ENCODE measurements around the gene MAP4K3. TPM values are rescaled to one million over a fixed set of nuclear protein-coding genes. Genes with fewer than 3 reads are reported as not detected.

The MAP4K3 gene
- polyA plus RNA-seq, 4 donors: 62.6 to 92.9 (median 75.1) TPM

DNA sequence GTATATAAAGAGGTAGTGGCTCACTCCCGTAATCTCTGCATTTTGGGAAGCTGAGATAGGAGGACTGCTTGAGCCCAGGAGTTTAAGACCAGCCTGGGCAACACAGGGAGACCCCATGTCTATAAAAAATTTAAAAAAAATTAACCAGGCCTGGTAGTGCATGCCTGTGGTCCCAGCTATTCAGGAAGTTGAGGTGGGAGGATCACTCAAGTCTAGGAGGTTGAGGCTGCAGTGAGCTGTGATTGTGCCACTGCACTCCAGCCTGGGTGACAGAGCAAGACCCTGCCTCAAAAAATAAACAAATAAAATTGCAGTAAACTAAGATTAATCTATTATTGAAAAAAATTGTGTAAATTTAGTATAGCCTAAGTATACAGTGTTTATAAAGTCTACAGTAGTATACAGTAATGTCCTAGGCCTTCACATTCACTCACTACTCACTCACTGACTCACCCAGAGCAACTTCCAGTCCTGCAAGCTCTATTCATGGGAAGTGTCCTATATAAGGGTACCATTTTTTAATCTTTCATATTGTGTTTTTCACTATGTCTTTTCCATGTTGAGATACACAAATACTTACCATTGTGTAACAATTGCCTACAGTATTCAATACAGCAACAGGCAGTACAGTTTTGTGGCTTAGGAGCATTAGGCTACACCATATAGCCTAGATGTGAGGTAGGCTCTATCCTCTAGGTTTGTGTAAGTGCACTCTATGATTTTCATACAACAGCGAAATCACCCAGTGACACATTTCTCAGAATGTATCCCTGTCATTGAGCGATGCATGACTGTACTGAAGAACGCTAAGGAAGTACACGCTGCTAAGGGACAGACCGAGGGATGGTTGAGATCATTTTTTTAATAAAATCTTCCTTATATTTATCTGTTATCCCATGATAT lies 10.4 kb upstream of the MAP4K3 start:
- no peak for DNase-seq (ENCODE audit: low read depth in 4 of 4, low spot score in 2 of 4)

DNA sequence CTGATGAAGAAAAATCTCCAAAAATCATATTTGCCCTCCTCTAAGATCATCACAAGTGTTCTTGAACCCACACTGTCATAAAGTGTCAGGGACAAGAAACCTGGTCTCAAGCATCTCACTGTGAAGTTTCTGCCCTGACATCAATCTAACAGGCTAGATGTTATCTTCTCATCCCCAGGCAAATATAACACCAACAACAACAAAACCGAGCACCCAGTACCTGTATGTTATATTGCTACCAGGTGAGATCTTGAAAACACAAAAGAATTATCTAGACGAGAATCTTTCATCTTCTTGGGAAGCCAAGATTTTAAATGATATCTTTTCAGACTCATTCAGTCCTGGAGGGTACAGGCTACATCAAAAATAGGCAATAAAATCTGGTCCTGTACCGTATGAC lies 8.8 kb upstream of the MAP4K3 start:
- DNase-seq (ENCODE audit: low read depth in 4 of 4, low spot score in 2 of 4): no peak

DNA sequence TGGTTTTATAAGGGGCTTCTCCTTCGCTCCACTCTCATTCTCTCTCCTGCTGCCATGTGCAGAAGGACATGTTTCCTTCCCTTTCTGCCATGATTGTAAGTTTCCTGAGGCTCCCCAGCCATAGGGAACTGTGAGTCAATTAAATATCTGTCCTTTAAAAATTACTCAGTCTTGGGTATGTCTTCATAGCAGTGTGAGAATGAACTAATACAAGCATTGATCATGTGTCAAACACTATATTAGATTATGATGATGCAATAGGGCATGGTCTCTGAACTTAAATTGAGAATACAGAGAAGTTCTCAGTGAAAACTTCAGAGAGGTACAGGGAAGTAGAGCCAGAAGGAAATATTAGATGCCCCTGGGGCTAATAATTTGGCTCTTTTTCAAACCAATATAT lies 5.9 kb upstream of the MAP4K3 start:
- DNase-seq (ENCODE audit: low read depth in 4 of 4, low spot score in 2 of 4): no peak

DNA sequence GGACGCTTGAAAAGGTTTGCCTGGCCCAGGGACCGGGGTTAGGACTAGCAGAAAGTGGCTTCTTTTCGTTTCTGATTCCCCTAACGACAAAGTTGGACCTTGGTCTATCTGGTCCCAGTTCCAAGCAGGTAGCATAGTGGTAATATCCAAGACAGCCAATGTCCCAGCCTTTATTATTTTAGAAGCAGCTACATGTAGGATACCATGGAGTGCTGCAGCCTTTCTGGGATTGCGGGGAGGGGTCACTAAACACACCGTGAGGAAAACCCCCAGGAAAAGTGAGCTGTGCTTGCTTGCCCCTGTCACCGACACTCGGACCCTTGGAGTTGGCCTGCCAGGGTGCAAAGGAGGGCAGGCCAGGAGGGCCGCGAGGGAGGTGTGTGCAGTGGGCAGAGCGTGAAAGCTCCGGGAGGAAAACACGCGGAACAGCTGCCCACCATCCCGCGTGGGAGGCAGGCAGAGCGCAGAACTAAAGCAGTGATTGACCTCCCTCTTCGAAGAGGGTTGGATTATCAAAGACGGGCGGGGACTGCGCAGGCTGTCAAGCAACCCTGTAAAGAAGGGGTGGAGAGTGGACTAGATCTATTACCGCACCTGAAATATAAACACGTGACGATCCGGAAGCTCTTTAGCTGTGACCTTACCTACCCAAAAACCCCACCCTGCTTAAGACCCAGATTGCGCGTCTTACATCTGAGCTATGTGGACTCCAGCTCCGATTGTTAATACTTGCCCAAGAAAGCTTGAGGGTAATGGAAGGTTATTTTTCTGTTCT lies 624 bp upstream of the MAP4K3 start:
- DNase-seq (ENCODE audit: low read depth in 4 of 4, low spot score in 2 of 4): no peak

DNA sequence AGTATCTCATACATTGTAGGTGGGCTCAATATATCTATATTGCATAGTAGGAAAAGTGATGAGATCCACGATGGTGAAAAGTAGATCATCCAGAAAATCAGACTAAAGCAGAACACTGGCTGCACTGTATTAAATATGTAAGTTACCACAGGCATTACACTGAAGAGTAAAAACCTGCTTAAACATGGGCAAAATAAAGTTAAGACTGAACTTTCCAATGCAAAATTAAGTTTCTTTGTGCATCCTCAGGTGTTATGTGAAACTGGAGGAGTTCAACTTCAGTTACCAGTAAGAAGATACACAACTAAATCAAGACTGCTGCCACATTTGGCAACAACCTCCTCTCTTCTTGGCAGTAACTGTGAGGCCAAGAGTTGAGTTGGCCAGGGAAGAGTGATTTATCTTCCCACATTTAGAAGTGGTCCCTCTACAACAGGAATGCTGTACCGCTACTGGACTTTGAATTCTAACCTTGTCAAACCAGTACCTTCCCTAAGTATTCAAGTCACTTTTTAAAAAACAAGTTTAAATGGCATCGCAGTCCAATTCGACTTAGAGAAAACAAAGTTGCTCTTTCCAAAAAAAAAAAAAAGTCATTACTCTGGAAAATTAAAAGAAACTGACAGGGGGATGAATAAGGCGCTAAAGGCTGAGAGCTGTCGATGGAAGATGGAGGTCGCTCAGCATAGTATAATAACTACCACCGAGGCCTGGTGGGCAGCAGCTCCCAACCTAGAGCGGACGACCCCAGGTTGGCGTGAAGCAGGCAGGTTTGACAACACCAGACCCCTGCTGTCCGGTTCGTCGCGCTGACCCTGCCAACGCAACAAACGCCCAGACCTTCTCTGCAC lies 1.1 kb downstream of the MAP4K3 start:
- DNase-seq (ENCODE audit: low read depth in 4 of 4, low spot score in 2 of 4): peak in 3 of 4 donors; percentile 45 to 62 (median 49)

DNA sequence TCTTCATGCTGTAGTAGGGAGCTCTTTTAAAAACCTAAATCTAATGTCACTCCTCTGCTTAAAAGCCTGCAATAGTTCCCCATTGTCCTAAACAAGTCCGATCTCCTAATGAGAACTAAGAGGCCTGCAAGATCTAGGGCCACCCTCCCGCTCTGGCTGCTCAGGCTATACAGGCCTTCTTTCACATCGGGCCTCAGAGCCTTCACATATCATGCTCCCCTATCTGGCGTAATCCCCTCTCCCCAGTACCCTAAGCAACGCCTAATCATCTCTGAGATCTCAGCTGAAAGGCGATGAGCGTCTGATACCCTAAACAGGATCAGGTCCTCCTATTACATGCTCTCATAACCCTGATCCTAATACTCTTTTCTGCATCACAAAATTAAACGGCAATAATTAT lies 1.9 kb downstream of the MAP4K3 start:
- DNase-seq (ENCODE audit: low read depth in 4 of 4, low spot score in 2 of 4): no peak

DNA sequence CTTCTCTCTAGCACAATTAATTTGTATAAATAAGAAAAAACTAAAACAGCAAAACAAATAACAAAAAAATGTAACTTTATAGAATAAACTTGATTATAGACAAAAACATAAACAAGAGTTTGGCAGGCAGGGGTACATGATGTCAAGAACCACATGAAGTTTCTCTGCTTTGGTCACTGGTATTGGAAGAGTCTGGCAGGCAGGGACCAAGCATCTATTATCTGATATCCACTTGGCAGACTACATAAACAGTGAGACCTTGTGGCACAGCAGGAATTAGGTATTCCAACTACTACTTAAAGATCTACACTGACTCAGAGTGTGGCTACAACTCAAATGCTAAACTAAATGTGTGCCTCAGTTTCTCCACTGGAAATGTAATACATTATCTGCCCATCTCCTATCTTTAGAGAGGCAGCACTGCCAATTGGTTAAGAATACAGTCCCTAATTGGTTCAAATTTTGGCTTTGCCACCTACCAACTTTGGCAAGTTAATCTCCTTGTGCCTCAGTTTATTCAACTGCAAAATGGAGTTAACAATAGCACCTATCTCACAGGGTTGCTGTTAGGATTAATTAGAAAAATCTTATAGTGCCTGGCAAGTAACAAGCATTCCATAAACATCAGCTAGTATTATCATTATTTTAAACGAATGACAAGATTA lies 2.7 kb downstream of the MAP4K3 start:
- no peak for DNase-seq (ENCODE audit: low read depth in 4 of 4, low spot score in 2 of 4)

DNA sequence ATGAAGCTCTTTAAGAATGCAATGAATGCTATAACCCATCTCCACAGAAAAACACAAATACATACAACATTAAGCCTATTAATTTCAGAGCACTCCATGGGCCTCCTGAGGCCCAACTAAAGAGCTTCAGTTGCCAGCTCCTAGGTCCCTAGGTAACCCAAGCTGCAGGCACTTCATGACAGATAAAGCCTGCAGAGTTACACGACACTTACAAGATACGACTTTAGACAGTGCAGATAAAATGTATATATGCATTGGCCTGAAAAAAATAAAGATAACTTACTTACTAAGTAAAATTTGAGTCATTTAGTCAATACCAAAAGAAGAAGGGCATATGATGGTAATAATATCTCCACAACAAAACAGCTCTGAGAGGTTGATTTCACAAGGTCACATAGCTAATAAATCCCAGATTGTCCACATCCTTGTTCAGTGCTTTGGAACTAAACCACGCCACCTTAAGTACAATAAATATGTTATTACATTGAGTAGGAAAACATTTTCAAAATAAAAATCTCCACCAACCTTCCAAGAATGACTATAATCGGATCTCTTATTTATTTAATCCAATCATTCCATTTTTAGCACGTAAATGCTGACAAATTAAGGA lies 3.4 kb downstream of the MAP4K3 start:
- no peak for DNase-seq (ENCODE audit: low read depth in 4 of 4, low spot score in 2 of 4)

DNA sequence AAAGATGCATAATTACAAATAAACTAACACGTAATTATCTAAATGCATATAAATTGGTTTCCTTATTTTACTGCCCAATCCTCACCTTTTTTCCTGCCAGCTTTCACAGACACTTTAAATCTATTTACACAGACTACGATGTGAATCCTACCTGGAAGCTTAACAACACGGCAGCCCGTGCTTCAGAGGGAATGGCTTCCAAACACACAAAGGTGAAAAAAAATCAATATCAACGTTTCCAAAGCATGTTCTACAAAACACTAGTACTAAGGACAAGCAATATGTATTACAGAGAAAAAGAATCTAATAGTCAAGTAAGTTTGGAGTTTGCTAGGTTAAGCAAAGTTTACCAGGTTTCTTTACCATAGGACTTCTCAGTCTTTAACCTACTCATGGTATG lies 4.4 kb downstream of the MAP4K3 start:
- DNase-seq (ENCODE audit: low read depth in 4 of 4, low spot score in 2 of 4): no peak

DNA sequence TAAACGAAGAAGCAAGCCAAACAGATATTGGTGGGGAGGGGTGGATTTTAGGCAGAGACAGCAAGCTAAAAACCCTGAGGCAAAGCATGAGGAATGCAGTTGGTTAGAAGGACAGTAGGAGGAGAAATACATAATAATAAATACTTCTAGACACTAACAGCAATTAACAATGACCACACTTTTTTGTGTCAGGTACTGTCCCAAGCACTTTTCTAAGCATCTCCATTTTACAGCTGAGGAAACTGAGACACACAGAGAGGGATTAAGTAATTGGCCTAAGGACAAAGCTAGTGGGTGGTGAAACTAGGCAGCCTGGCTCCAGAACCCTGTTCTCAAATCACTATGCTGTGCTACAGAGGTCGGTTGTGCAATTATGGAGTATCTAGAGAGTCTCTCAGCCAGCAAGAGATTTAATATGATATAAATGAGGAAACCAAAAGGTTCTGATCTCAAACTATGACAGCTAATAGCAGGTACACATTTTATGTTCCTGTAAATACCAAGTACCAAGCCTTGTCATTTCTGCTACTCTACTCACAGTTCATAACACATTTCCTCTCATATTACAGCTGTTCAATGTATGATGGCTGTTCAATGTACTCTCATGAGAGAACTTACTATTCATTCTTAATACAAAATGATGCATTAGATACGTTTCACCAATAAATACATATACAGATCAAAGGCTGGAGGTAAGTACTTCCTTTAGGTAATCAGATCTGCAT lies 5.3 kb downstream of the MAP4K3 start:
- DNase-seq (ENCODE audit: low read depth in 4 of 4, low spot score in 2 of 4): no peak

DNA sequence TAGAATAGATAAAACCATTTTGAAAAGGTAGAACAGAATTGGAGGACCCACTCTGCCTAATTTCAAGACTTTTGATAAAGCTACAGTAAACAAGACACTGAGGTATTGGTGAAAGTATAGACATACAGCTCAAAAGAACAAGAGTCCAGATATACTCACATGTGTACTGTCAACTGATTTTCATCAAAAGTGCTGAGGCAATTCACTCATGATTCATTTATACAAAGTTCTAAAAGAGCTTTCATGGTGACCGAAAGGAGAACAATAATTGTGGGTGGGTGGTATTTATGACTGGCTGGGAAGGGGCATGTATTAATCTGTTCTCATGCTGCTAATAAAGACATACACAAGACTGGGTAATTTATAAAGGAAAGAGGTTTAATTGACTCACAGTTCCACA lies 7.3 kb downstream of the MAP4K3 start:
- no peak for DNase-seq (ENCODE audit: low read depth in 4 of 4, low spot score in 2 of 4)

DNA sequence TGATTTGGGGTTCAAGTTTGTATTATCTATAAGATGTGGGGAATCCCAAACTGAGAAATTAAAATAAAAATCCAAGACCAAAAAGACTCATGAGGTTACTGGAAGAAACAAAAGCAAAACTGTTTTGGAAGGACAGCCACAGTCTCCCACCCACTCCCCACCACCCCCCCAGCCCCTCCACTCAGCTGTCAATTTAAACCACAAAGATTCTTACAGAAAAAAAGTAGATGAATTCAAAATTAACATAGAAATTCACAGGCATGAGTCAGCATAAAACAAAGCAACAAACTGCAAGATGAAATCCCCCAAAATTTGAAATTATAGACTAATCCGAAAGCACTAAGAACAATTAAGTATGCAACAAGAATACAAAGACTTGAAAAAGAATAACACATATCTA lies 12.1 kb downstream of the MAP4K3 start:
- DNase-seq (ENCODE audit: low read depth in 4 of 4, low spot score in 2 of 4): no peak

DNA sequence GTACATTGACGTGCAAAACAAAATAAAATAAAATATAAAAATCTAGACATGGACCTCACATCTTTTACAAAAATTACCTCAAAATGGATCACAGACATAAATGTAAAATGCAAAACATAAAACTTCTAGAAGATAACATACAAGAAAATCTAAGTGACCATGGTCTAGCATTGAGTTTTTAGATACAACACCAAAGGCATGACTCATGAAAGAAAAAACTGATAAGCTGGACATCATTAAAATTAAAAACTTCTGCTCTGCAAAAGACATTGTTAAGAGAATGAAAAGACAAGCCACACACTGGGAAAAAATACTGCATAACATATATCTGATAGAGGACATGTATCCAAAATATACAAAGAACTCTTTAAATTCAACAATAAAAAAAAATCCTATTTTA lies 14.4 kb downstream of the MAP4K3 start:
- DNase-seq (ENCODE audit: low read depth in 4 of 4, low spot score in 2 of 4): no peak

DNA sequence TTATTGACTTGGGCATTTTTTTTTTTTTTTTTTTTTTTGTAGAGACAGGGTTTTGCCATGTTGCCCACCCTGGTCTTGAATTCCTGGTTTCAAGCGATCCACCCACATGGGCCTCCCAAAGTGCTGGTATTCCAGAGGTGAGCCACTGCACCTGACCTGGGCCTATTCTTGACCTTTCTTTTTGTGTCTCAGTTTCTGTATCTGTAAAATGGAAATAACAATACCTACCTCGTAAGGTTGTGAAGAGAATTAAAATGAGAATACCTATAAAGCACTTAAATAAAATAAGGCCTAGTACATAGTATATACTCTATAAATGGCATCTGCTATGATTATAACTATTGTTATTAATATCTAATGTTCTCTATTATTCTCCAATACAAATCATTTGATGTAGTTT lies 15.7 kb downstream of the MAP4K3 start:
- DNase-seq (ENCODE audit: low read depth in 4 of 4, low spot score in 2 of 4): no peak

DNA sequence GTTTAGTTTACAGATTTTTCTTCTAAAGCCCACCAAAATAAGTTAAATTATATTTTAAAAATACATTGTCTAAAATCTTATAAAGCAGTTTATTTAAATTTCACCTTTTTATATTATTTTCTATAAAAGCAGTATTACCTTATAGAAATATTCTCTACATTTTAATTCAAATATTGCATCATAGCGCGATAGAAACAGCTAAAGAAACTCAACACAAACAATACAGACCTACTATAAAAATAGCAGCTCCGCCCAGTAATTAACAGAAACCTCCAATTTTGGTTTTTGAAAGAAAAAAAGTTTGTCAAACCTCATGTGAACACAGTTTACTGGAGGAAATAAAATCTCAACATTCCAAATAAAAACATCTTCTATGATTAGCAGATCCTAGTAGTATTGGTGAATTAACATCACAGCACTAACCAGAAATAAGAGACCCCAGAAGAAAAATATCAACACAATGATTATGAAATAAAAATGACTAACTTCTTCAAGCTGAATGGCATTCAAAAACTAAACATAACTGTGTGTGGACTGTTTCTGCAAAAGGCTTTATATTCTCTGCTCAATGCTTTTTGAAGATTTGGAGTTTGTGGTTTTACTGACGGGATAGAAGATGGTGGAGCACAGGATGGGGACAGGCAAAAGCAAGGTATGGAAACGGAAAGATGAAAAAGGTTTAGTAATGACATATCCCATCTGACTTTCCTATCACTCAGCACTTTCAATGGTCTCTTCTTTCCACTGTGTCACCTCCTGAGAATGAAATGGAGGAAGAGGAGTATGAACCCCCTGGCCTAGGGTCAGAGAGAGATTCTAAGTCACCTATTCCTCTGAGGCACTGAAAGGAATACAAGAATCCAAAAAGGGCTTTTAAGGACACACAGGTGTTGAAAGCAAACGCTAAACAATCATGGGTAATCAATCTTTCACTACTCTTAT lies 17.5 kb downstream of the MAP4K3 start:
- no peak for DNase-seq (ENCODE audit: low read depth in 4 of 4, low spot score in 2 of 4)

DNA sequence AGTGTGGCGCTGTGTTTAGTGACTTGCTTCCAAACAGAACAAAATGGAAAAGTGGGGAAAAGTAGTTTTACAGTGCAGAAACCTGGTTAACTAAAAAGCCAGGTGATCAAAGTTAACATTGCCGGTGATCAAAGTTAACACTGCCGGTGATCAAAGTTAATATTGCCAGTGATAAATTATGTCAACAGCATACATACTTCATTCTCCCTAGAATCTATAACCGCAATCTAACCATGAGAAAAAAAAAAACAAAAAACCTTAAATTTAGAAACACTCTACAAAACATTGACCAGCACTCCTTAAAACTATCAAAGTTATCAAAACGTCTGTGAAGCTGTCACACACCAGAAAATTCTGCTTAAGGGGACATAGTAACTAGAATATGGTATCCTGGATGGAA lies 18.6 kb downstream of the MAP4K3 start:
- no peak for DNase-seq (ENCODE audit: low read depth in 4 of 4, low spot score in 2 of 4)

DNA sequence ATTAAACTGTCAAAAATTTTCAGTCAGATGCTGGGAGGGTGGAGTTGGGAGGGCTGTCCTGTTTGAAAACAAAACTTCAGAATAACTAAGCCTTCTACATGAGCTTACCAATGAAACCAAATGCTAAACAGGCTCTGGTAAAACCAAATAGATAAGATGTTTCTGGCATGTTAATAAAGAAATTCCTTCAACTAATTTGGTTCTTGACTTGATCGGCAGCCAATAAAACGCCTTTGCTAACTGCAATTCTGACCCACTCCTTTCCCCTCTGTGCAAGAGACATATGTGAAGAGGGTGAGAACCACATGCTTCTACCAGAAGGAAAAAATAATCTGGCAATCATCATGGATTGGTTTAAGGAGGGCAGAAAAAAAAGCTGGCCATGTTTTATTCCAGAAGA lies 20.9 kb downstream of the MAP4K3 start:
- no peak for DNase-seq (ENCODE audit: low read depth in 4 of 4, low spot score in 2 of 4)

DNA sequence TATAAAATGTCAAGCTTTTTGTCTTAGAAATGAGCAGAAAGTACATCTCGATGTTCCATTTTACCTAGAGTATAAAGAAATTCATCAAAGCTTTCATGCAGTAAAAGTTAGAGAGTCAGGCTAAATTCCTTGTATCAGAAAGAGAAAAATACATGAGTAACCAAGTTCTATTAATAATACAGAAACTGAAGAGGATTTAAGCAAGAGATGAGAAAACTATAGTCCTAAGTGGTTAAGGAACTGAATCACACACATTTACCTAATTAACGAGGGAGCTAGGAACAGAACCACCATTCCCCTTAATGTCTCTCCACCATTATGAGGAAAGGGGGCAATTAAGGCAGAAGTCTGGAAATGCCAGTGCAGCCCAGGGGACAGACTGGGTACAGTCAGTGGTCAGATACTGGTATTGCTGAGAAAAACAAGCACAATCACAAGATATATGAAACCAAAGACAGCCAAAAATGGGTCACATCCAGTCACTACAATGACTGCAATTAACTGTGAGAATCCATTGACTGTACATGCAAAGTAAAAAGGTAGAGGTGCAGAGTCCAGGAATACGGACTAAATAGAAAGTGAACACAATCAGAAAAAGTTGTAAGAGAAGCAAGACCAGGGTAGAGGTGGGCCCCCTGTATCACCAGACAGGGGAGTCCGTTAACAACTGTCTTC lies 23.9 kb downstream of the MAP4K3 start:
- DNase-seq (ENCODE audit: low read depth in 4 of 4, low spot score in 2 of 4): no peak

All from left renal cortex interstitium (tissue), 4 donors.